Mesenchymal stem cell (in vitro differentiated cells and primary cell): Measurements from ENCODE around the gene FSTL4.

Experiments
- DNase-seq: peaks from one replicate; pipeline ENCODE4 v3.0.0-alpha.2; 2013
- H2AFZ ChIP-seq: one replicate; pipeline ENCODE4 v1.6.1; 2013; ENCODE audit warnings: low read depth, mild to moderate bottlenecking, control low read depth, inconsistent platforms, low read length, moderate library complexity
- H2AK5ac ChIP-seq: 2 replicates; pipeline ENCODE4 v1.6.1; 2013; ENCODE audit warnings: low read length, moderate library complexity, mild to moderate bottlenecking, inconsistent platforms; ENCODE audit not compliant: severe bottlenecking
- H2BK120ac ChIP-seq: one replicate; pipeline ENCODE4 v1.6.1; 2013; ENCODE audit warnings: low read depth, mild to moderate bottlenecking, inconsistent platforms, low read length, moderate library complexity
- H2BK12ac ChIP-seq, 2 experiments: one replicate each; pipeline ENCODE4 v1.6.1; 2013; ENCODE audit warnings: inconsistent platforms in 2 of 2, low read length in 2 of 2, mild to moderate bottlenecking in 2 of 2, moderate library complexity in 2 of 2, control low read depth in 1 of 2
- H2BK15ac ChIP-seq: one replicate; pipeline ENCODE4 v1.6.1; 2013; ENCODE audit warnings: mild to moderate bottlenecking, low read depth, inconsistent platforms; ENCODE audit not compliant: poor library complexity, severe bottlenecking
- H2BK5ac ChIP-seq: 2 replicates; pipeline ENCODE4 v1.6.1; 2013; ENCODE audit warnings: low read depth, mild to moderate bottlenecking, low read length, control low read depth, inconsistent platforms; ENCODE audit not compliant: poor library complexity, severe bottlenecking
- H3K14ac ChIP-seq, 2 experiments: one replicate each; pipeline ENCODE4 v1.6.1; 2013; ENCODE audit warnings: inconsistent platforms in 2 of 2, low read length in 2 of 2, control low read depth in 1 of 2, mild to moderate bottlenecking in 1 of 2, moderate library complexity in 1 of 2
- H3K18ac ChIP-seq, 2 experiments: one replicate each; pipeline ENCODE4 v1.6.1; 2013; ENCODE audit warnings: inconsistent platforms in 2 of 2, low read length in 2 of 2, control low read depth in 1 of 2, low read depth in 1 of 2, mild to moderate bottlenecking in 1 of 2
- H3K23ac ChIP-seq, 2 experiments: one replicate each; pipeline ENCODE4 v1.6.1; 2013; ENCODE audit warnings: inconsistent platforms in 2 of 2, low read length in 2 of 2, mild to moderate bottlenecking in 2 of 2, moderate library complexity in 2 of 2, control low read depth in 1 of 2
- H3K27ac ChIP-seq: 2 replicates; pipeline ENCODE4 v1.5.1; 2013; ENCODE audit warnings: mild to moderate bottlenecking, moderate library complexity, low read length, control low read depth, inconsistent platforms; ENCODE audit not compliant: poor library complexity, severe bottlenecking
- H3K27me3 ChIP-seq, 2 experiments: 2 replicates each; pipeline versions ENCODE4 v1.6.1 to v1.7.0; 2013; ENCODE audit warnings: low read length in 2 of 2, mild to moderate bottlenecking in 2 of 2, moderate library complexity in 2 of 2, control low read depth in 1 of 2, inconsistent platforms in 1 of 2; ENCODE audit not compliant: control insufficient read depth in 1 of 2, insufficient read depth in 1 of 2
- H3K36me3 ChIP-seq, 2 experiments: 2 replicates each; pipeline versions ENCODE4 v1.6.1 to v1.7.0; 2013; ENCODE audit warnings: low read length in 2 of 2, control low read depth in 1 of 2, inconsistent platforms in 1 of 2, low read depth in 1 of 2, mild to moderate bottlenecking in 1 of 2; ENCODE audit not compliant: insufficient read depth in 2 of 2, control insufficient read depth in 1 of 2
- H3K4ac ChIP-seq, 2 experiments: one replicate each; pipeline ENCODE4 v1.6.1; 2013; ENCODE audit warnings: inconsistent platforms in 2 of 2, low read length in 2 of 2, mild to moderate bottlenecking in 2 of 2, moderate library complexity in 2 of 2, control low read depth in 1 of 2, low read depth in 1 of 2
- H3K4me1 ChIP-seq: 2 replicates; pipeline ENCODE4 v1.6.1; 2013; ENCODE audit warnings: low read depth, low read length, control low read depth; ENCODE audit not compliant: control insufficient read depth, insufficient read depth
- H3K4me2 ChIP-seq: 2 replicates; pipeline ENCODE4 v1.6.1; 2013; ENCODE audit warnings: low read length, mild to moderate bottlenecking, inconsistent platforms; ENCODE audit not compliant: poor library complexity, severe bottlenecking
- H3K4me3 ChIP-seq, 2 experiments: 2 replicates each; pipeline versions ENCODE4 v1.5.1 to v1.7.0; 2013; ENCODE audit warnings: low read length in 2 of 2, mild to moderate bottlenecking in 2 of 2, control low read depth in 1 of 2, low read depth in 1 of 2; ENCODE audit not compliant: insufficient read depth in 1 of 2
- H3K79me1 ChIP-seq: replicated peaks from 2 replicates; pipeline ENCODE4 v1.6.1; 2013; ENCODE audit warnings: mild to moderate bottlenecking, control low read depth, low read length, inconsistent platforms; ENCODE audit not compliant: poor library complexity, severe bottlenecking
- H3K9ac ChIP-seq: 2 replicates; pipeline ENCODE4 v1.7.0; 2013; ENCODE audit warnings: mild to moderate bottlenecking, low read length, moderate library complexity
- H3K9me3 ChIP-seq: 2 replicates; pipeline ENCODE4 v1.7.0; 2013; ENCODE audit warnings: mild to moderate bottlenecking, low read length; ENCODE audit not compliant: control insufficient read depth
- H4K8ac ChIP-seq: one replicate; pipeline ENCODE4 v1.6.1; 2013; ENCODE audit warnings: inconsistent platforms, mild to moderate bottlenecking, low read length, moderate library complexity
- H4K91ac ChIP-seq: one replicate; pipeline ENCODE4 v1.6.1; 2013; ENCODE audit warnings: mild to moderate bottlenecking, low read length, inconsistent platforms
- WGBS: methylation state at CpG from one replicate; pipeline ENCODE4 v1.1.7; 2013; ENCODE audit warnings: mixed read lengths; 5-methylcytosine and 5-hydroxymethylcytosine counted together

Gene FSTL4

DNA sequence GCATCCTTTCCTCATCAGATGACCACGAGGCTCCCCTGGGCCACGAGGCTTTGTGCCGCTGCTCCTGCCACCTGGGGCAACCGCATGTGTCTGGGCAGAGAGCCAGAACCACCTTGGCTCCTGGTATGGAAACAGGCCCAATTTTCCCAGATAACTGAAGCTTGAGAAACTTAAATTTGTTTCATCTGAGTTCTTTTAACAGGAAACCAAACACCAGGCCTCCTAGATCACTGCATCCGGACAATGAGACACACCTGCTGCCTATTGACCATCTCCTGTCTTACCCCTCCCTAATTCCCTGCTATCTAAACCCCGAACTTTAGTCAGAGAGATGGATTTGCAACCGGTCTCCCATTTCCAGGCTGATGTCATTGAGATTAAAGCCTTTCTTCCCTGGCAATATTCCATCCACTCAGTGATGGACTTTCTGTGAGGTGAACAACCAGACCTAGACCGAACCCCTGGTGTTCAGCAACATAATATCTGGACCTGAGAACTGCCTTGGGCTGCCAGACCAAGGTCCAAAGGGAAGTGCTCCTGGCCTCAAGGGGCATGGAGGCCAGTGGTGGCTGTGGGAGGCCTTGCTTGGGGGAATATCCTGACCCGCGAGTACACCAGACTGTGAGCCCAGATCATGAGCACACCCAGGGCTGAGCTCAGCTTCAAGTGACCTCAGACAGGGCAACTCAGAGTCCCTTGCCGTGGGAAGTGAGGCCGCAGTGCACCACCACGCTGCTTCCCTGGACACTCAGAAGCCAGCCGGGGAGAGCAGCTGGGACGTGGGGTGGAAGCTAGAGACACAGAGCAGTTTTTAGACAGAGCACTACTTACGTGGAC is 360.8 kb downstream of the FSTL4 start:
- DNase-seq, result no peak
- H3K23ac ChIP-seq, result no peak overlapping the region
- no peak overlapping the region for H2BK12ac ChIP-seq
- H3K4me3 ChIP-seq, result no peak overlapping the region
- H3K4me2 ChIP-seq, result no peak overlapping the region
- H4K8ac ChIP-seq, result no peak overlapping the region
- no peaks in the 10 kb centered on the region for H3K36me3 ChIP-seq
- H2AK5ac ChIP-seq, result no peak overlapping the region
- no peak overlapping the region for H4K91ac ChIP-seq
- peaks cover 2% of the 10 kb centered on the region for H3K4me1 ChIP-seq
- WGBS, result 78% methylated on average over 16 of the region's 16 CpGs
- peaks cover 8 to 91% of the 10 kb centered on the region in 2 experiments for H3K27me3 ChIP-seq
- H3K9me3 ChIP-seq, result no peaks in the 10 kb centered on the region
- H3K79me1 ChIP-seq, result no peaks in the 10 kb centered on the region
- H2BK15ac ChIP-seq, result no peak overlapping the region
- H3K4ac ChIP-seq, result no peak overlapping the region
- H2BK5ac ChIP-seq, result no peak overlapping the region
- H3K27ac ChIP-seq, result no peak overlapping the region
- H2AFZ ChIP-seq, result no peak overlapping the region
- no peak overlapping the region for H3K18ac ChIP-seq
- no peak overlapping the region for H2BK120ac ChIP-seq
- no peak overlapping the region for H3K9ac ChIP-seq
- no peak overlapping the region for H3K14ac ChIP-seq

DNA sequence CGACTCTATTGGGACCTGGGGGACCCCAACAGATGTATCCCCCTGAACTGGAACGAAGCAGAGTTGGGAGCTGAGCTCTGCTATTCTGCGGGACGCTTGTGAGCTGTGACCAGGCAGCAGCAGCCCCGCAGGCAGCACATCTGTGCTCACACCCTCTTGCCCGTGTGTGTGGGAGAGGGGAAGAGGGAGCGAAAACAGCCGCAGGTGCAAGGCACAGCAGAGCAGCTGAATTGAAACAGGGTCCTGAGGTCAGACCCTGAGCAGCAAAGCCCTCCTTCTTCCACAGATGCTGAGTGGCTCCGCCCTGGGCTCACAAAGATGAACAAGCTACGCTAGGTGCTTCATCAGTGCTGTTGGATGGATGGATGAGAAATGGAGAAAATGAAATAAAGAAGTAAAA is 361.8 kb downstream of the FSTL4 start:
- Histone ChIP-seq H4K8ac (no peak overlapping the region), H3K4me3 (no peak overlapping the region), H2BK5ac (no peak overlapping the region), H3K27ac (no peak overlapping the region), H3K9me3 (no peaks in the 10 kb centered on the region), H2BK120ac (no peak overlapping the region), H3K27me3 (peaks cover 8 to 84% of the 10 kb centered on the region in 2 experiments), H2AFZ (no peak overlapping the region), H2BK12ac (no peak overlapping the region), H3K36me3 (no peaks in the 10 kb centered on the region), H2BK15ac (no peak overlapping the region), H3K14ac (no peak overlapping the region), H3K4me2 (no peak overlapping the region), H3K79me1 (no peaks in the 10 kb centered on the region), H3K4me1 (peaks cover 10% of the 10 kb centered on the region), H2AK5ac (no peak overlapping the region), H4K91ac (no peak overlapping the region), H3K18ac (no peak overlapping the region), H3K23ac (no peak overlapping the region), H3K4ac (no peak overlapping the region), H3K9ac (no peak overlapping the region)
- DNase-seq, result no peak
- WGBS, result 88% methylated on average over 10 of the region's 10 CpGs

DNA sequence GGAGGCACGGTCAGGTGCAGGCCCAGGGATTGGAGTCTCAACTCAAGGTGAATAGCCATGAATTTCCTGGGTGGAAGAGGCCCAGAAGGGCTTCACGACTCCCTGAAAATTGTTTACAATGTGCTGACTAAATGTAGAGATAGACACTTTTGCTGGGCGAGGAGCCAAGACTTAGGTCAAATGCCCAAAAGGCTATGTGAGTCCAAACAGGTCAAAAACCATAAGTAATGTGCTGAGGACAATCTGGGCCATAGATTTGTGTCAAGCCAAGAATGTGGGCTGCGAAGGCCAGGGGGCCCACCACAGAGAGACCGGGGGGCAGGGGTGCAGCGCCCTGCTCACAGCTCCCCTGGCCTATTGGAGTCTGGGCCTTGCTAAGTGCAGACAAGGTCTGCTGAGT is 362.7 kb downstream of the FSTL4 start:
- no peak overlapping the region for H3K4me2 ChIP-seq
- H2AK5ac ChIP-seq, result no peak overlapping the region
- H4K8ac ChIP-seq, result no peak overlapping the region
- no peak overlapping the region for H3K23ac ChIP-seq
- no peak overlapping the region for H3K4me3 ChIP-seq
- no peak overlapping the region for H2BK5ac ChIP-seq
- WGBS, result 68% methylated on average over 6 of the region's 6 CpGs
- H3K27ac ChIP-seq, result no peak overlapping the region
- peak; percentile 15 for DNase-seq
- H3K9me3 ChIP-seq, result no peaks in the 10 kb centered on the region
- H3K36me3 ChIP-seq, result no peaks in the 10 kb centered on the region
- peaks cover 14% of the 10 kb centered on the region for H3K4me1 ChIP-seq
- H2BK120ac ChIP-seq, result no peak overlapping the region
- H3K18ac ChIP-seq, result no peak overlapping the region
- no peaks in the 10 kb centered on the region for H3K79me1 ChIP-seq
- no peak overlapping the region for H3K4ac ChIP-seq
- H3K9ac ChIP-seq, result no peak overlapping the region
- H2AFZ ChIP-seq, result no peak overlapping the region
- H2BK12ac ChIP-seq, result no peak overlapping the region
- peaks cover 0 to 75% of the 10 kb centered on the region in 2 experiments for H3K27me3 ChIP-seq
- H4K91ac ChIP-seq, result no peak overlapping the region
- no peak overlapping the region for H2BK15ac ChIP-seq
- H3K14ac ChIP-seq, result peak overlapping the region in 1 of 2 experiments; percentile 19

- 65% methylated on average over 5 of the region's 5 CpGs for WGBS
- DNase-seq, result peak; percentile 68
- no peak overlapping the region for H3K27ac ChIP-seq
- H2BK12ac ChIP-seq, result no peak overlapping the region
- no peak overlapping the region for H3K4me2 ChIP-seq
- no peak overlapping the region for H2BK5ac ChIP-seq
- no peak overlapping the region for H3K23ac ChIP-seq
- H3K4ac ChIP-seq, result no peak overlapping the region
- no peak overlapping the region for H2BK120ac ChIP-seq
- no peaks in the 10 kb centered on the region for H3K79me1 ChIP-seq
- H4K91ac ChIP-seq, result no peak overlapping the region
- no peak overlapping the region for H2AK5ac ChIP-seq
- H3K4me3 ChIP-seq, result no peak overlapping the region
- H2BK15ac ChIP-seq, result no peak overlapping the region
- H2AFZ ChIP-seq, result no peak overlapping the region
- H3K27me3 ChIP-seq, result peaks cover 0 to 63% of the 10 kb centered on the region in 2 experiments
- no peak overlapping the region for H3K14ac ChIP-seq
- H3K36me3 ChIP-seq, result no peaks in the 10 kb centered on the region
- no peaks in the 10 kb centered on the region for H3K9me3 ChIP-seq
- peaks cover 16% of the 10 kb centered on the region for H3K4me1 ChIP-seq
- H3K9ac ChIP-seq, result no peak overlapping the region
- H4K8ac ChIP-seq, result no peak overlapping the region
- H3K18ac ChIP-seq, result no peak overlapping the region
These were observed 364.3 kb downstream of the FSTL4 start for GRCh38 chr5:133247881-133248624.
